HepG2 (cell line): Measurements from ENCODE around the gene OST4. TPM values are rescaled to one million over a fixed set of nuclear protein-coding genes. Genes with fewer than 3 reads are reported as not detected.

Experiments used
- ADNP ChIP-seq: sonication (generic); formaldehyde crosslinking; IDR thresholded peaks from 2 replicates; pipeline ENCODE4 v1.4.0; 2020; ENCODE audit warnings: missing genetic modification reagents
- CENPT ChIP-seq: sonication (generic); formaldehyde crosslinking; IDR thresholded peaks from 2 replicates; pipeline ENCODE4 v1.8.0; 2022; ENCODE audit warnings: low read depth, mild to moderate bottlenecking, moderate library complexity, missing genetic modification reagents
- CREBL2 ChIP-seq: sonication (generic); formaldehyde crosslinking; IDR thresholded peaks from 2 replicates; pipeline ENCODE4 v1.8.1; 2023; ENCODE audit warnings: missing genetic modification reagents, mild to moderate bottlenecking, borderline replicate concordance
- EED ChIP-seq: sonication (generic); formaldehyde crosslinking; IDR thresholded peaks from 2 replicates; pipeline ENCODE4 v1.5.0; 2020; ENCODE audit warnings: mild to moderate bottlenecking, missing genetic modification reagents
- HBP1 ChIP-seq: IDR thresholded peaks from 2 replicates; pipeline ENCODE4 v1.6.1; 2016; ENCODE audit warnings: low read depth, control low read depth
- HIC2 ChIP-seq: sonication (generic); formaldehyde crosslinking; IDR thresholded peaks from 2 replicates; pipeline ENCODE4 v1.9.0; 2022; ENCODE audit warnings: low read depth, missing genetic modification reagents
- HMG20A ChIP-seq: IDR thresholded peaks from 2 replicates; pipeline ENCODE4 v1.6.1; 2016; ENCODE audit warnings: borderline replicate concordance
- MAF1 ChIP-seq: sonication (generic); formaldehyde crosslinking; IDR thresholded peaks from 2 replicates; pipeline ENCODE4 v1.5.0; 2020; ENCODE audit warnings: missing genetic modification reagents, borderline replicate concordance
- NONO ChIP-seq, 2 experiments: fragments of 450-650 bp in 1 of 2; sonication (generic) in 1 of 2; formaldehyde crosslinking in 1 of 2; IDR thresholded peaks in 1 of 2; conservative IDR thresholded peaks in 1 of 2; 2 replicates each; pipeline versions ENCODE4 v1.6.1 to v1.8.0; 2017 to 2022; ENCODE audit warnings: mild to moderate bottlenecking in 1 of 2, missing genetic modification reagents in 1 of 2, moderate library complexity in 1 of 2
- RCOR2 ChIP-seq: IDR thresholded peaks from 2 replicates; pipeline ENCODE4 v1.6.1; 2016; ENCODE audit warnings: missing biosample characterization, missing genetic modification reagents
- RERE ChIP-seq: IDR thresholded peaks from 2 replicates; pipeline ENCODE4 v1.6.1; 2016; ENCODE audit warnings: low read depth, missing genetic modification reagents, missing compliant biosample characterization
- ZMYM4 ChIP-seq: sonication (generic); formaldehyde crosslinking; IDR thresholded peaks from 2 replicates; pipeline ENCODE4 v1.8.1; 2023; ENCODE audit warnings: mild to moderate bottlenecking, missing genetic modification reagents
- ZNF33A ChIP-seq: sonication (generic); formaldehyde crosslinking; IDR thresholded peaks from 2 replicates; pipeline ENCODE4 v1.5.1; 2020; ENCODE audit warnings: missing genetic modification reagents, mild to moderate bottlenecking, moderate library complexity, borderline replicate concordance
- ZNF569 ChIP-seq: sonication (generic); formaldehyde crosslinking; IDR thresholded peaks from 2 replicates; pipeline ENCODE4 v1.5.0; 2020; ENCODE audit warnings: mild to moderate bottlenecking, missing genetic modification reagents, moderate library complexity, borderline replicate concordance
- ZNF770 ChIP-seq: sonication (generic); formaldehyde crosslinking; IDR thresholded peaks from 2 replicates; pipeline ENCODE4 v1.5.0; 2020; ENCODE audit warnings: mild to moderate bottlenecking, missing genetic modification reagents
- polyA plus RNA-seq, 8 experiments: library from polyadenylated mRNA; depleted of rRNA in 3 of 8; stranded (reverse) in 7 of 8; unstranded in 1 of 8; fragments of >200 nt; fragmentation: Illumina TruSeq in 4 of 8; extraction: Trizol in 4 of 8; gene quantifications; 2 replicates each; pipeline versions ENCODE4 v1.2.1 to v1.2.3, GENCODE V29; 2011 to 2016; ENCODE audit warnings: low read depth in 4 of 8, missing spikeins in 1 of 8, mixed read lengths in 1 of 8; ENCODE audit not compliant: insufficient read depth in 1 of 8
- total RNA-seq, 5 experiments: library from RNA; depleted of rRNA; stranded (reverse); fragments of >200 nt; fragmentation: Illumina TruSeq; extraction: Trizol; gene quantifications; 2 replicates each; pipeline ENCODE4 v1.2.3, GENCODE V29; 2016; ENCODE audit warnings: low read depth in 1 of 5

OST4 gene
- total and polyA plus RNA-seq, 2 of the 13 experiments (the other 11 are each of a cell fraction or from before 2014, with no cell fraction given) = 498 to 584 TPM

- TF ChIP-seq ZNF770 (CRISPR knock-in tag) (peak; percentile 33; the same call in 1 of the 2 replicates), RCOR2 (CRISPR knock-in tag) (peak; percentile 58; the same call in 1 of the 2 replicates), HIC2 (CRISPR knock-in tag) (peak; percentile 100), ZMYM4 (peak; percentile 62; the same call in 1 of the 2 replicates), ZNF569 (CRISPR knock-in tag) (no peak), ADNP (CRISPR knock-in tag) (peak; percentile 62; the same call in 1 of the 2 replicates), HMG20A (CRISPR knock-in tag) (peak; percentile 25; the same call in 1 of the 2 replicates), CREBL2 (CRISPR knock-in tag) (0 out of 2 replicates have a peak, but pooled peaks have one; percentile 0), HBP1 (CRISPR knock-in tag) (peak; percentile 78; the same call in 1 of the 2 replicates), EED (CRISPR knock-in tag) (peak; percentile 6; the same call in 1 of the 2 replicates), NONO (IDR thresholded peaks at IDR 0.05) (no peak), NONO (CRISPR knock-in tag; conservative IDR thresholded peaks at IDR 0.05) (peak; percentile 87), CENPT (CRISPR knock-in tag) (no peak), ZNF33A (CRISPR knock-in tag) (no peak), MAF1 (no peak), RERE (CRISPR knock-in tag) (0 out of 2 replicates have a peak, but pooled peaks have one; percentile 22)
Observed at GRCh38 chr2:27092696-27093429, 21.4 kb upstream of the OST4 start (continued).
